Esophagus squamous epithelium (tissue), 5 donors: Measurements from ENCODE around the gene RITA1. TPM values are rescaled to one million over a fixed set of nuclear protein-coding genes. Genes with fewer than 3 reads are reported as not detected.

Source experiments
- DNase-seq: peaks from one replicate; lab custom pipeline; 2025; lab: John Stamatoyannopoulos, UW
- H3K27ac ChIP-seq, 4 donors: fragments of 200-600 bp; sonication (generic); one replicate each; pipeline ENCODE4 v1.5.1; 2016 to 2019; ENCODE audit warnings: mild to moderate bottlenecking in 1 of 4
- H3K27me3 ChIP-seq, 4 donors: fragments of 200-600 bp; sonication (generic); 1 replicate in 3 of 4; 2 replicates in 1 of 4; pipeline versions ENCODE4 v1.5.1 to v1.6.0; 2017 to 2021; ENCODE audit warnings: antibody characterized with exemption in 1 of 4
- H3K36me3 ChIP-seq, 3 donors: fragments of 200-600 bp; sonication (generic); one replicate each; pipeline ENCODE4 v1.5.1; 2016 to 2019
- H3K4me1 ChIP-seq, 3 donors: fragments of 200-600 bp; sonication (generic); one replicate each; pipeline ENCODE4 v1.5.1; 2017 to 2019
- H3K4me3 ChIP-seq, 4 donors: fragments of 200-600 bp; sonication (generic); 1 replicate in 3 of 4; 2 replicates in 1 of 4; pipeline ENCODE4 v1.5.1; 2016 to 2019; ENCODE audit warnings: mild to moderate bottlenecking in 2 of 4, moderate library complexity in 1 of 4
- H3K9me3 ChIP-seq, 3 donors: fragments of 200-600 bp; sonication (generic); one replicate each; pipeline ENCODE4 v1.5.1; 2016 to 2019
- POLR2A ChIP-seq, 4 donors: fragments of 450-650 bp; IDR thresholded peaks; one replicate each; pipeline ENCODE4 v1.6.1; 2017; ENCODE audit warnings: antibody characterized with exemption in 4 of 4, mild to moderate bottlenecking in 4 of 4, moderate library complexity in 3 of 4
- WGBS, 2 donors: methylation state at CpG; one replicate each; pipeline ENCODE4 v1.1.5; 2018; 5-methylcytosine and 5-hydroxymethylcytosine counted together
- intact Hi-C: fragments of 100-400 bp; cut with DNase I; formaldehyde crosslinking; loops from one replicate; pipeline ENCODE4 v1.15.0; 2022
- total RNA-seq, 4 donors: library from RNA; depleted of rRNA; stranded (reverse); fragments of >200 nt; gene quantifications; one replicate each; pipeline ENCODE4 v1.1.0, GENCODE V29; 2016
- TF ChIP-seq, protein P1 (sequence below), 6 experiments: fragments of 450-650 bp in 4 of 6; fragments of 200-600 bp in 2 of 6; sonication (generic) in 2 of 6; IDR thresholded peaks; one replicate each; pipeline ENCODE4 v1.5.1; 2016 to 2019; ENCODE audit warnings: antibody characterized with exemption in 6 of 6, mild to moderate bottlenecking in 4 of 6, moderate library complexity in 4 of 6
- donor health status: DM: yes; HTN: yes; CAD: no.

The RITA1 gene
- total RNA-seq, 4 donors from 2014 or later, result 17.0 to 30.0 (median 20.3) TPM

DNA sequence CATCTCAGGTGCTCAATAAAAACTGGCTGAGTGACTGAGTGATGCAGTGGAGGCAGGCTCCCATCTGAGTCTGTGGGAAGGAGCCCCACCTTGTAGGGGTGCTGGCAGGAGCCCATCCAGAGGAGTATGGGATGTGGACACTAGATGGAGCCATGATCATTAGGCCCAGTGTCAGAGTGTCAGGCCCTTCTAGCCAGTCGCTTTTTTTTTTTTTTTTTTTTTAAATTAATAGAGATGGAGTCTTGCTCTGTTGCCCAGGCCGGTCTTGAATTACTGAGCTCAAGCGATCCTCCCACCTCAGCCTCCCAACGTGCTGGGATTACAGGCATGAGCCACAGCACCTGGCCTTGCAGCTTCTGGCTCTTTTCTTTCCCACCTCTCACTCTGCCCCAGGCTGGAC, 11.5 kb downstream of the RITA1 start:
- Histone ChIP-seq H3K27me3 (no peaks in the 10 kb centered on the region), H3K4me1 (peaks cover 0 to 24% (median 11%) of the 10 kb centered on the region in 3 donors), H3K9me3 (no peaks in the 10 kb centered on the region), H3K4me3 (no peak overlapping the region), H3K27ac (no peak overlapping the region), H3K36me3 (peaks cover 2 to 11% (median 3%) of the 10 kb centered on the region in 3 donors)
- TF ChIP-seq, protein P1, sequence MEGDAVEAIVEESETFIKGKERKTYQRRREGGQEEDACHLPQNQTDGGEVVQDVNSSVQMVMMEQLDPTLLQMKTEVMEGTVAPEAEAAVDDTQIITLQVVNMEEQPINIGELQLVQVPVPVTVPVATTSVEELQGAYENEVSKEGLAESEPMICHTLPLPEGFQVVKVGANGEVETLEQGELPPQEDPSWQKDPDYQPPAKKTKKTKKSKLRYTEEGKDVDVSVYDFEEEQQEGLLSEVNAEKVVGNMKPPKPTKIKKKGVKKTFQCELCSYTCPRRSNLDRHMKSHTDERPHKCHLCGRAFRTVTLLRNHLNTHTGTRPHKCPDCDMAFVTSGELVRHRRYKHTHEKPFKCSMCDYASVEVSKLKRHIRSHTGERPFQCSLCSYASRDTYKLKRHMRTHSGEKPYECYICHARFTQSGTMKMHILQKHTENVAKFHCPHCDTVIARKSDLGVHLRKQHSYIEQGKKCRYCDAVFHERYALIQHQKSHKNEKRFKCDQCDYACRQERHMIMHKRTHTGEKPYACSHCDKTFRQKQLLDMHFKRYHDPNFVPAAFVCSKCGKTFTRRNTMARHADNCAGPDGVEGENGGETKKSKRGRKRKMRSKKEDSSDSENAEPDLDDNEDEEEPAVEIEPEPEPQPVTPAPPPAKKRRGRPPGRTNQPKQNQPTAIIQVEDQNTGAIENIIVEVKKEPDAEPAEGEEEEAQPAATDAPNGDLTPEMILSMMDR (IDR thresholded peaks at IDR 0.05), result peak; percentile 25 to 67 (median 43)
- TF ChIP-seq POLR2A (IDR thresholded peaks at IDR 0.05), result no peak
- DNase-seq, result no peak
- intact Hi-C loops, result no loop called here
- WGBS, 2 donors, result 2 to 9% methylated on average over 4 of the region's 4 CpGs

DNA sequence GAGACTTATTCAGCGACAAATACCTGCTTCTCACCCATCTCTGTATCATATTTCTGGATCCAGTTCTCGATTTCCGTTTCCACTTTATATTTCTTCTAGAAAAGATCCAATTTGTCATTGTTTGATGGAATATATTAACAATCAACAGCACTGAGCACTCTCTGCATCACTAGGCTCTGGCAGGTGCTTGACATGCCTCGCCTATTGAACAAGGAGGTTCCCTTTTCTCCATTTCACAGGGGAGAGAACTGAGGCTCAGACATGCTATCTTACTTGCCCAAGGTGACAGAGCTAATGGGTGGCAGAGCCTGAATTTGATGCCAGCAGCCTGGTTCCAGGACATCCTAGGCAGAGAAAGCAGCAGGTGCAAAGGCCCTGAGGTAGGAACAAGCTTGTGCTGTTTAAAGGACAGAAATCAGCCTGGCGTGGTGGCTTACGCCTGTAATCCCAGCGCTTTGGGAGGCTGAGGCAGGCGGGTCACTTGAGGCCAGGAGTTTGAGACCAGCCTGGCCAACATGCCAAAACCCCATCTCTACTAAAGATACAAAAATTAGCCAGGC, 12.1 kb downstream of the RITA1 start:
- no peak for TF ChIP-seq POLR2A (IDR thresholded peaks at IDR 0.05)
- TF ChIP-seq, protein P1 (IDR thresholded peaks at IDR 0.05), result no peak
- no peak overlapping the region for H3K27ac ChIP-seq
- peaks cover 0 to 5% (median 0%) of the 10 kb centered on the region in 3 donors for H3K36me3 ChIP-seq
- no peak overlapping the region for H3K4me3 ChIP-seq
- no peak for DNase-seq
- WGBS, 2 donors, result 89 to 90% methylated on average over 4 to 8 of the region's 8 CpGs
- intact Hi-C loops, result no loop called here
- H3K27me3 ChIP-seq, result no peaks in the 10 kb centered on the region
- peaks cover 0 to 24% (median 11%) of the 10 kb centered on the region in 3 donors for H3K4me1 ChIP-seq
- H3K9me3 ChIP-seq, result no peaks in the 10 kb centered on the region

GRCh38 chr12:113198296-113198695, 12.8 kb downstream of the RITA1 start:
- intact Hi-C loops, result no loop called here
- Histone ChIP-seq H3K27me3 (no peaks in the 10 kb centered on the region), H3K4me1 (peaks cover 0 to 20% (median 10%) of the 10 kb centered on the region in 3 donors), H3K27ac (no peak overlapping the region), H3K9me3 (no peaks in the 10 kb centered on the region), H3K4me3 (no peak overlapping the region), H3K36me3 (no peaks in the 10 kb centered on the region)
- no peak for TF ChIP-seq POLR2A (IDR thresholded peaks at IDR 0.05)
- DNase-seq, result no peak
- WGBS, 2 donors, result 42 to 59% methylated on average over 1 of the region's 1 CpG

GRCh38 chr12:113200021-113200797, 14.7 kb downstream of the RITA1 start:
- Histone ChIP-seq H3K4me3 (no peak overlapping the region), H3K36me3 (no peaks in the 10 kb centered on the region), H3K4me1 (peaks cover 0 to 22% (median 11%) of the 10 kb centered on the region in 3 donors), H3K27ac (no peak overlapping the region), H3K27me3 (no peaks in the 10 kb centered on the region), H3K9me3 (no peaks in the 10 kb centered on the region)
- WGBS, 2 donors, result 90 to 91% methylated on average over 9 to 10 of the region's 12 CpGs
- intact Hi-C loops, result loop anchor here (10.0 kb wide), 1 partner anchor 225 kb away; the partner anchor contains the start of gene SDSL
- TF ChIP-seq, protein P1 (IDR thresholded peaks at IDR 0.05), result no peak
- no peak for TF ChIP-seq POLR2A (IDR thresholded peaks at IDR 0.05)
- DNase-seq, result no peak

DNA sequence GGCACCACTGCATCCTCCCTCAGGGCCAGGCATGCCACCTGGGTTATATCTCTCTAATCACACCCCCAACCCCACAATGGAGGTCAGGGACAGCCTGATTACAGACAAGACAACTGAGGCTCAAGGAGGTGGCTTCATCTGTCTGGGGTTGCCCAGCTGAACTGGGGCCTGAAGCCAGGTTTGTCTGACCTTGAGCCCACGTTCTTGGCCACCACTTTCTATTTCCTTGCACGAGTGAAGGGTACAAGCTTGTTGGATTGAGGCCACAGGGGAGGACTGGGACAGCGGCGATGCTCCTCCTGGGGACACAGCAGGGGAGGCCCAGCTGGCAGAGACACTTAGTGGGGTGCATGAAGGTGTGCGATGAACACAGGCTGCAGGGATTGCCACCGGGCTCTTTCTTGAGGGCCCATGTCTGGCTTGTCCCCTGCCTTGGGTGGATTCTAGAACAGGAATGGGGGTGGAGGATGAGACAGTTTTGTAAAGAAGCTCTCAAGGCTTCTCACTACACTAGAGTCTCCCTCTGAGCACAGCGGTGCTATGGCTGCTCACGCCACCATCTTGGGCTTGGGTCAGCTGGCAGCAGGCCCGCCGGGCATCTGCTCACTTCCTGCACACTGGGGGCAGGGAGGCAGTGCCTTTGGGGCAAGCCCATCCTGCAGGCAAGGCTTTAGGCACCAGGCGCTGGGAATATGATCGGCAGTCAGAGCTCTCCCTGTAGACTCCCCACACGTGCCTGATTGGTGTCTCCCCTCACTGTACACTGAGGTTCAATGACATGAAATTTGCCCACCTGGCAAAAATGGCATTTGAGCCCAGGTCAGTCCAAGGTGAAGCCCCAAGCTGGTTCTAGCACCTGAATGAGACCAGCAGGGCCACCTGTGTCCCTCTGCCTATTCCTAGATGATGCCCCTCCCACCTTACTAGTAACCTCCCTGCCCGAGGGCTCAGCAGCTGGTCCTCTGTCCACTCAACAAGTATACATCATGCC, 16.0 kb downstream of the RITA1 start:
- TF ChIP-seq POLR2A (IDR thresholded peaks at IDR 0.05), result no peak
- TF ChIP-seq, protein P1 (IDR thresholded peaks at IDR 0.05), result no peak
- Histone ChIP-seq H3K27ac (no peak overlapping the region), H3K4me1 (peaks cover 0 to 28% (median 11%) of the 10 kb centered on the region in 3 donors), H3K4me3 (no peak overlapping the region), H3K36me3 (no peaks in the 10 kb centered on the region), H3K27me3 (no peaks in the 10 kb centered on the region), H3K9me3 (no peaks in the 10 kb centered on the region)
- intact Hi-C loops, result loop anchor here (10.0 kb wide), 1 partner anchor 223 kb away; the partner anchor contains the start of gene SDSL
- DNase-seq, result no peak
- WGBS, 2 donors, result 95 to 100% methylated on average over 2 to 4 of the region's 14 CpGs
